Measurements from ENCODE around the gene LAMA1. TPM values are rescaled to one million over a fixed set of nuclear protein-coding genes. Genes with fewer than 3 reads are reported as not detected.

Gene LAMA1
- total RNA-seq, 1 experiment from 2014 or later: 11.3 TPM

DNA sequence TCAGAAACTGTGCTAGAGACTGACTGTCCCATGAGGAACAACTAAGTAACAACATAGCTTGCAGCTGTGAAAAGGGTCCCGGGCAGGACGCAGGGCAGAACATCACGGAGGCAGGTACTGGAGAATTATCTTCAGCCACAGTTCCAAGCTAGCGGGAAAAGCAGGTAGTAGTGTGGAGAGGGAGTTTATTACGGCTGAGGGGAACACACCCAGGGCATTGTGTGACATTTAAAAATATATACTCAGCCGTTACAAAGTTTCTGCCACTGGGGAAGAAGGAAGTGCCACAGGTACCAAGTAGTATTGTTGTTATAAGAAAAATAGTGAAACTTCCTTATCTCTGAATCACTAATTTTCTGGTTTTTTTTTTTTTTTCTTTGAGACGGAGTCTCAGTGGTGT lies 179.6 kb downstream of the LAMA1 start:
- peaks cover 6% of the 10 kb centered on the region for H3K36me3 Mint-ChIP-seq (ENCODE audit: insufficient read depth, unreplicated experiment)
- POLR2A ChIA-PET: no interaction called here
- CTCF ChIA-PET: interaction anchor here (0.6 to 7.8 kb wide), 3 partner anchors 18 to 1251 kb away, joined by 3 to 47 read pairs (median 4); no protein-coding TSS in a partner anchor
- TF ChIP-seq, protein P1, sequence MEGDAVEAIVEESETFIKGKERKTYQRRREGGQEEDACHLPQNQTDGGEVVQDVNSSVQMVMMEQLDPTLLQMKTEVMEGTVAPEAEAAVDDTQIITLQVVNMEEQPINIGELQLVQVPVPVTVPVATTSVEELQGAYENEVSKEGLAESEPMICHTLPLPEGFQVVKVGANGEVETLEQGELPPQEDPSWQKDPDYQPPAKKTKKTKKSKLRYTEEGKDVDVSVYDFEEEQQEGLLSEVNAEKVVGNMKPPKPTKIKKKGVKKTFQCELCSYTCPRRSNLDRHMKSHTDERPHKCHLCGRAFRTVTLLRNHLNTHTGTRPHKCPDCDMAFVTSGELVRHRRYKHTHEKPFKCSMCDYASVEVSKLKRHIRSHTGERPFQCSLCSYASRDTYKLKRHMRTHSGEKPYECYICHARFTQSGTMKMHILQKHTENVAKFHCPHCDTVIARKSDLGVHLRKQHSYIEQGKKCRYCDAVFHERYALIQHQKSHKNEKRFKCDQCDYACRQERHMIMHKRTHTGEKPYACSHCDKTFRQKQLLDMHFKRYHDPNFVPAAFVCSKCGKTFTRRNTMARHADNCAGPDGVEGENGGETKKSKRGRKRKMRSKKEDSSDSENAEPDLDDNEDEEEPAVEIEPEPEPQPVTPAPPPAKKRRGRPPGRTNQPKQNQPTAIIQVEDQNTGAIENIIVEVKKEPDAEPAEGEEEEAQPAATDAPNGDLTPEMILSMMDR (IDR thresholded peaks at IDR 0.05; ENCODE audit: unreplicated experiment): no peak
- no peaks in the 10 kb centered on the region for H3K27me3 Mint-ChIP-seq (ENCODE audit: insufficient read depth, unreplicated experiment)
- no peak for DNase-seq (ENCODE audit: unreplicated experiment)
- intact Hi-C loops (cut with micrococcal nuclease): loop anchor here (2.0 kb wide), 1 partner anchor 63 kb away; no protein-coding TSS in a partner anchor
- H3K4me1 Mint-ChIP-seq (ENCODE audit: insufficient read depth, unreplicated experiment): no peaks in the 10 kb centered on the region
- no peak overlapping the region for H3K27ac Mint-ChIP-seq (ENCODE audit: low read depth, unreplicated experiment)
- no peaks in the 10 kb centered on the region for H3K9me3 Mint-ChIP-seq (ENCODE audit: unreplicated experiment)
- no peak overlapping the region for H3K4me3 Mint-ChIP-seq (ENCODE audit: unreplicated experiment)
- BruUV-seq (replicated peaks): no TSS peak

DNA sequence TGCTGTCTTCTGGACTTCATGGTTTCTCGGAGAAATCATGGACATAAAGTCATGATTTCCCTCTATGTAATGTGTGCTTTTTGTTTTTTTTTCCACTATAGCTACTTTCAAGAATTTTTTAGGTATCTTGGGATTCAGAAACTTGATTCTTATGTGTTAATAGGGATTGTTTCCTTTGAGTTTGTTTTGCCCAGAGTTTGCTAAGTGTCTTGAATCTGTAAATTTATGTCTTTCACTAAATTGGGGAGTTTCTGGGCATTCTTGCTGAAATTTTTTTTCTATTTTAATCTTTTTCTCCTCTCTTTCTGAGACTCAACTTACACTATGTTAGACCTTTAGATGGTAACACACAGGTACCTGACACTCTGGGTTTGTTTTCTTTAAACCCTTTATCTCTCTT lies 182.7 kb downstream of the LAMA1 start:
- intact Hi-C loops (cut with micrococcal nuclease): no loop called here
- Mint-ChIP-seq H3K36me3 (ENCODE audit: insufficient read depth, unreplicated experiment) (no peaks in the 10 kb centered on the region), H3K9me3 (ENCODE audit: unreplicated experiment) (no peaks in the 10 kb centered on the region), H3K27ac (ENCODE audit: low read depth, unreplicated experiment) (no peak overlapping the region), H3K4me3 (ENCODE audit: unreplicated experiment) (no peak overlapping the region), H3K4me1 (ENCODE audit: insufficient read depth, unreplicated experiment) (no peaks in the 10 kb centered on the region), H3K27me3 (ENCODE audit: insufficient read depth, unreplicated experiment) (no peaks in the 10 kb centered on the region)
- ChIA-PET POLR2A (interaction anchor here (0.6 to 1.0 kb wide), 2 partner anchors 16 to 104 kb away, joined by 3 read pairs; no protein-coding TSS in a partner anchor), CTCF (interaction anchor here (0.6 to 7.8 kb wide), 6 partner anchors 10 to 242 kb away, joined by 3 to 47 read pairs (median 5); no protein-coding TSS in a partner anchor)
- no TSS peak for BruUV-seq (replicated peaks)
- TF ChIP-seq, protein P1 (IDR thresholded peaks at IDR 0.05; ENCODE audit: unreplicated experiment): no peak
- DNase-seq (ENCODE audit: unreplicated experiment): no peak

DNA sequence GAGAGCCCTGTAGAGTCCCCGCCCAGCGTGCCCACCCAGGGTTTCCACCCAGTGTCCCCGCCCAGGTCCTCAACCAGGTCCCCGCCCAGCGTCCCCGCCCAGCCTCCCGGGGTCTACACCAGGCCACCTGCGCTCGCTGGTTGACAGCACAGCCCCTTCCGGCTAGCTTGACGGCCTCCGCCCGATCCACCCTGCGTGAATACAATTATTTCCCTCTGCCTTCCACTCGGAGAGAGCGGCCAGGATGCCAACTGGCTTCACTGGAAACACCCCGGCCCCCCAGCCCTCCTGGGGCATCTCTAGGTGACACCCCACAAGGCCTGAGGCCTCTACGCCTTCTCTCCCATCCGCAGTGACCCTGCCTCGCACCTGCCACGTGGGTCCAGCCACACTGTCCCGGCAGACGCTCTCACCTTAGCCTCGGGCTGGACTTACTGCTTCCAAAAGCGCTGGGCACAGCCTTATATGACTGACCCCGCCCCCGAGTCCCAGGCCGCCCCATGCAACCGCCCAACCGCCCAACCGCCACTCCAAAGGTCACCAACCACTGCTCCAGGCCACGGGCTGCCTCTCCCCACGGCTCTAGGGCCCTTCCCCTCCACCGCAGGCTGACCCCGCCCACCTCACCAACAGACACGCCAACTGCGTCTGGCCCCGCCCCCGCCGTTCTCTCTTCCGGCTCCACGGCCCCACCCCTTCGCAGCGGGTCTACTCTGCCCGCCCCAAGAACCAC lies 188.1 kb downstream of the LAMA1 start:
- intact Hi-C loops (cut with micrococcal nuclease): no loop called here
- Mint-ChIP-seq H3K27ac (ENCODE audit: low read depth, unreplicated experiment) (no peak overlapping the region), H3K4me1 (ENCODE audit: insufficient read depth, unreplicated experiment) (no peaks in the 10 kb centered on the region), H3K27me3 (ENCODE audit: insufficient read depth, unreplicated experiment) (no peaks in the 10 kb centered on the region), H3K4me3 (ENCODE audit: unreplicated experiment) (no peak overlapping the region), H3K36me3 (ENCODE audit: insufficient read depth, unreplicated experiment) (no peaks in the 10 kb centered on the region), H3K9me3 (ENCODE audit: unreplicated experiment) (no peaks in the 10 kb centered on the region)
- ChIA-PET POLR2A (no interaction called here), CTCF (interaction anchor here (2.0 to 2.5 kb wide), 2 partner anchors 10 to 92 kb away, joined by 5 to 12 read pairs; no protein-coding TSS in a partner anchor)
- TF ChIP-seq, protein P1 (IDR thresholded peaks at IDR 0.05; ENCODE audit: unreplicated experiment): no peak
- BruUV-seq (replicated peaks): no TSS peak
- no peak for DNase-seq (ENCODE audit: unreplicated experiment)

DNA sequence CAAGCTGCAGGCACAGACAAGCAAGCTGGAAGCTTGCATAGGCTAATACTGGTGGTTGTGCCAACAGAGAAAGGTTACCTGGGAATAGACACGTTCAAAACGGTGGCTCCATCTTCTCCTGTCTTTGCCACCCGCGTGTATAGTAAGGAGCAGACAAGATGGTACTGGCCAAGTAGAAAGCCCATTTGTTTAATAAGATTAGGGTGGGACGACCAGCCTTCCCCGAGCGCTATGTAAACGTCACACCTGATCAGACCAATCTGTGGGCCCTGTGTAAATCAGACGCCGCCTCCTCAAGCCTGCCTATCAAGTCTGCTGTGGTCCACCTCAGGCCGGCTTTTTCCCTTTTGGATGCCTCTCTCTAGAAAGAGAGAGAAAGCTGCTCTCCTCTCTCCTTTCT lies 189.2 kb downstream of the LAMA1 start:
- Mint-ChIP-seq H3K36me3 (ENCODE audit: insufficient read depth, unreplicated experiment) (no peaks in the 10 kb centered on the region), H3K27ac (ENCODE audit: low read depth, unreplicated experiment) (no peak overlapping the region)
- BruUV-seq (replicated peaks): no TSS peak

More for the DNA sequence above, 189.2 kb downstream of the LAMA1 start:
- intact Hi-C loops (cut with micrococcal nuclease): no loop called here
- CTCF ChIA-PET: interaction anchor here (0.6 to 3.8 kb wide), 3 partner anchors 9 to 102 kb away, joined by 3 to 16 read pairs (median 12); no protein-coding TSS in a partner anchor
- Mint-ChIP-seq H3K9me3 (ENCODE audit: unreplicated experiment) (no peaks in the 10 kb centered on the region), H3K4me3 (ENCODE audit: unreplicated experiment) (no peak overlapping the region), H3K27me3 (ENCODE audit: insufficient read depth, unreplicated experiment) (no peaks in the 10 kb centered on the region), H3K4me1 (ENCODE audit: insufficient read depth, unreplicated experiment) (no peaks in the 10 kb centered on the region)
- TF ChIP-seq, protein P1 (IDR thresholded peaks at IDR 0.05; ENCODE audit: unreplicated experiment): no peak
- POLR2A ChIA-PET: no interaction called here
- DNase-seq (ENCODE audit: unreplicated experiment): no peak
